Right lobe of liver (tissue), 6 donors: Measurements from ENCODE around the gene UBE3B. TPM values are rescaled to one million over a fixed set of nuclear protein-coding genes. Genes with fewer than 3 reads are reported as not detected.
A peak's percentile ranks its signal among the peaks of the same experiment; 100 is the strongest.

ENCODE experiments used
- ATAC-seq, 4 donors: fragments of 200-7000 bp; cut with Tn5 transposase; one replicate each; pipeline ENCODE4 v1.9.1; 2020; ENCODE audit warnings: mild to moderate bottlenecking in 4 of 4, moderate library complexity in 4 of 4
- DNase-seq, 3 donors: peaks; one replicate each; pipeline ENCODE4 v3.0.0-alpha.2; 2020
- H3K27ac ChIP-seq, 3 donors: fragments of 200-600 bp; one replicate each; pipeline ENCODE4 v1.8.0; 2022
- H3K27me3 ChIP-seq, 2 donors: fragments of 200-600 bp; one replicate each; pipeline ENCODE4 v1.8.0; 2022
- H3K36me3 ChIP-seq, 4 donors: fragments of 200-600 bp; sonication (generic) in 1 of 4; one replicate each; pipeline versions ENCODE4 v1.5.1 to v1.8.0; 2017 to 2022; ENCODE audit warnings: control low read depth in 1 of 4
- H3K4me1 ChIP-seq, 4 donors: fragments of 200-600 bp; sonication (generic) in 1 of 4; one replicate each; pipeline versions ENCODE4 v1.5.1 to v1.8.0; 2017 to 2022; ENCODE audit warnings: control low read depth in 1 of 4
- H3K4me3 ChIP-seq, 3 donors: fragments of 200-600 bp; one replicate each; pipeline ENCODE4 v1.8.0; 2022
- H3K9me3 ChIP-seq, 4 donors: fragments of 200-600 bp; sonication (generic) in 1 of 4; one replicate each; pipeline versions ENCODE4 v1.5.1 to v1.8.0; 2017 to 2022; ENCODE audit warnings: control low read depth in 1 of 4
- CTCF ChIP-seq, 4 donors: fragments of 200-600 bp in 3 of 4; fragments of 450-650 bp in 1 of 4; IDR thresholded peaks; one replicate each; pipeline versions ENCODE4 v1.5.1 to v1.8.0; 2016 to 2022; ENCODE audit warnings: antibody characterized with exemption in 4 of 4, mild to moderate bottlenecking in 2 of 4
- POLR2A ChIP-seq: fragments of 450-650 bp; IDR thresholded peaks from one replicate; pipeline ENCODE4 v1.6.1; 2017; ENCODE audit warnings: antibody characterized with exemption, mild to moderate bottlenecking
- whole genome bisulfite sequencing: methylation state at CpG from one replicate; pipeline ENCODE4 v1.1.6; 2018; ENCODE audit warnings: low coverage, low lambda C conversion rate; ENCODE audit not compliant: insufficient coverage; ENCODE audit errors: missing lambda C conversion rate; 5-methylcytosine and 5-hydroxymethylcytosine counted together
- intact Hi-C, 2 donors: fragments of 100-400 bp; cut with DNase I; formaldehyde crosslinking; loops; one replicate each; pipeline versions ENCODE4 v1.11.2 to v1.14.1; 2022
- total RNA-seq, 6 experiments: library from RNA; depleted of rRNA in 2 of 6; stranded (reverse); fragments of >200 nt in 2 of 6; fragmentation: NEBNext Ultra II Directional in 3 of 6; extraction: Animal tissue kit (Norgen Biotek cat#: 25700) in 3 of 6; gene quantifications; one replicate each; pipeline versions ENCODE4 v1.1.0 to v1.2.4, GENCODE V29; 2016 to 2023
- donor health status: DM: no; HTN: yes; CAD: no.
- donor health status: DM: no; HTN: no; CAD: no.
- donor health status: DM: no; HTN: no; CAD: no.
- donor health status: DM: no; HTN: yes; CAD: no.
- donor health status: DM: no; HTN: yes; CAD: no.

UBE3B gene
- total RNA-seq, 6 experiments from 2014 or later: 15.3 to 31.8 (median 22.5) TPM

DNA sequence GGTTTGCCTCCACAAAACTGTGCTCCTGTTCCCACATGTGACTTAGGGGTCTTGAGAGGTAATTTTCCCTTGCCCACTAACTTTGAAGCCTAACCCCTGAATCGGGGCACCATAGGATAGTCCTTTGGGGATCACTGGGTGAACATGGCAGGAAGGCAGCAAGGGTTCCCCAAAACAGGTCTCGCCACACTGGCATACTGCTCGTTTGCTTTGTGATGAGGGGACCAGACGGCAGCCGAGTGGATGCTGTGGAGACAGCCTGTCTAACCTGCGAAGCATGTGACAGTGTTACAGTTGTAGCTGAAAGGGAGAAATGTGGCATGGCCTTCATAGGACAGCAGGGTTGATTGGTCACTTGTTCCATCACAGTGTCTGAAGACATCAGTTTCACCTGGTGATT is 42.4 kb downstream of the UBE3B start:
- Histone ChIP-seq H3K27ac (peak overlapping the region in 2 of 3 donors; percentile 8 to 52), H3K36me3 (peaks cover 0 to 62% (median 24%) of the 10 kb centered on the region in 4 donors), H3K9me3 (no peaks in the 10 kb centered on the region), H3K4me3 (no peak overlapping the region), H3K27me3 (no peaks in the 10 kb centered on the region), H3K4me1 (no peaks in the 10 kb centered on the region)
- intact Hi-C loops: loop anchor here (5.0 to 10.0 kb wide), 3 partner anchors 75 to 255 kb away; no protein-coding TSS in a partner anchor
- ATAC-seq (no peak), DNase-seq (peak in 1 of 3 donors; percentile 33)
- WGBS: no CpG with 5 or more reads among the region's 6 CpGs
- TF ChIP-seq CTCF (IDR thresholded peaks at IDR 0.05) (no peak), POLR2A (no peak)

DNA sequence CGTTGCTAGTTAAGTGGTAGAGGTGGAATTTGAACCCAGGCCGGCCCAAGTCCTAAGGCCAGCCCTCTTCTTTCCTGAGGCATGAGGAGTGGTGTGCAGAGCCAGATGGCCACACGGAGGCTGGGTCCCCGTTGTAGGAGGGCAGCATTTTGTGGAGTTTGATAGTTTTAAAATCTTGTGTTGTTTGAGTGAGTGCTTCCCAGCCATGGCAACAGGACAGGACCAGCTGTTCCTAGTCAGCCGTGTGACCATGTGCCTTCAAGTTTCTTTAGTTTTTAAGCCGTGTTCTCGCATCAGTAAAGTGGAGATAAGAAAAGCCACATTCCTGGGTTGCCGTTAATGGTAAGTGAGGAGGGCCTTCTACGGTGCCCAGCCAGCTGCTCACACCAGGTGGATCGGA is 44.4 kb downstream of the UBE3B start:
- Histone ChIP-seq H3K4me3 (no peak overlapping the region), H3K27ac (no peak overlapping the region), H3K4me1 (no peaks in the 10 kb centered on the region), H3K9me3 (no peaks in the 10 kb centered on the region), H3K27me3 (no peaks in the 10 kb centered on the region), H3K36me3 (peaks cover 0 to 73% (median 24%) of the 10 kb centered on the region in 4 donors)
- 93% methylated on average over 3 of the region's 10 CpGs for WGBS
- TF ChIP-seq POLR2A (no peak), CTCF (IDR thresholded peaks at IDR 0.05) (no peak)
- intact Hi-C loops: loop anchor here (5.0 to 10.0 kb wide), 3 partner anchors 73 to 253 kb away; no protein-coding TSS in a partner anchor
- ATAC-seq (no peak), DNase-seq (no peak)

- Histone ChIP-seq H3K4me3 (no peak overlapping the region), H3K36me3 (peaks cover 0 to 75% (median 20%) of the 10 kb centered on the region in 4 donors), H3K4me1 (no peaks in the 10 kb centered on the region), H3K27me3 (no peaks in the 10 kb centered on the region), H3K9me3 (no peaks in the 10 kb centered on the region), H3K27ac (no peak overlapping the region)
- DNase-seq (no peak), ATAC-seq (no peak)
- WGBS: 78% methylated on average over 3 of the region's 10 CpGs
- TF ChIP-seq CTCF (IDR thresholded peaks at IDR 0.05): no peak
- TF ChIP-seq POLR2A: no peak
- intact Hi-C loops: loop anchor here (5.0 to 10.0 kb wide), 3 partner anchors 72 to 252 kb away; no protein-coding TSS in a partner anchor
Observed at GRCh38 chr12:109523071-109523470, 45.6 kb downstream of the UBE3B start.

GRCh38 chr12:109523504-109523903 is 46.1 kb downstream of the UBE3B start:
- ATAC-seq: no peak
- Histone ChIP-seq H3K4me3 (no peak overlapping the region), H3K27ac (no peak overlapping the region), H3K36me3 (peaks cover 0 to 77% (median 19%) of the 10 kb centered on the region in 4 donors), H3K9me3 (no peaks in the 10 kb centered on the region), H3K27me3 (no peaks in the 10 kb centered on the region), H3K4me1 (no peaks in the 10 kb centered on the region)
- TF ChIP-seq CTCF (IDR thresholded peaks at IDR 0.05): no peak
- TF ChIP-seq POLR2A: no peak
- 60% methylated on average over 1 of the region's 5 CpGs for WGBS
- intact Hi-C loops: loop anchor here (5.0 to 10.0 kb wide), 3 partner anchors 71 to 251 kb away; no protein-coding TSS in a partner anchor
- DNase-seq: no peak
